ENCODE results near the gene PCDHGA1.

Gene PCDHGA1

DNA sequence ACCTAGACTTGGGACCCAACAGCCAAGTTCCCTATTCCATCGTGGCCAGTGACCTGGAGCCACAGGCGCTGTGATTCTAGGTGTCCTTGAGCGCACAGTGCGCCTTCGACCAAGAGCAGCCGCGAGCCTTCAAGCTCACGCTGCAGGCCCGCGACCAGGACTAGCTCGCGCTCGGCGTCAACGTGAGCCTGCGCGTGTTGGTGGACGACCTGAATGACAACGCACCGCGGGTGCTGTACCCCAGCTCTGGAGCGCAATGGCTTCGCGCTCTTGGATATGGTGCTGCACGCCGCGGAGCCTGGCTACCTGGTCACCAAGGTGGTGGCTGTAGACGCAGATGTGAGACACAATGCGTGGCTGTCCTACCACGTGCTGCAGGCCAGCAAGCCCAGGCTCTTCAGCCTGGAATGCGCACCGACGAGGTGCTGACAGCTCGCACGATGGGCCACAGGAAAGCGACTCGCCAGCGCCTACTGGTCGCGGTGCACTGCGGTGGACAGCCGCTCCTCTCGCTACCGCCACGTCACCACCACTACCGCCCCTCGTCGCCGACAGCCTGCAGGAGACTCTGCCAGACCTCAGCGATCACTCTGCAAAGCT, 111.4 kb downstream of the PCDHGA1 start:
- H2AFZ ChIP-seq (ENCODE audit: low read length) = no peak overlapping the region
- no peak overlapping the region for H3K4me2 ChIP-seq (ENCODE audit: low read depth, low read length)
- H3K36me3 ChIP-seq (replicated peaks; ENCODE audit: insufficient read depth, low read length) = no peaks in the 10 kb centered on the region
- no peak overlapping the region for H3K9ac ChIP-seq (ENCODE audit: low read length)
- no peak overlapping the region for H3K27ac ChIP-seq (ENCODE audit: low read length)
- H3K4me1 ChIP-seq (ENCODE audit: low read length) = no peaks in the 10 kb centered on the region
- TF ChIP-seq EZH2phosphoT487 (IDR thresholded peaks at IDR 0.05; ENCODE audit: low read length) (no peak), EZH2 (optimal IDR thresholded peaks at IDR 0.05; ENCODE audit: low read depth, low read length) (no peak)
- TF ChIP-seq, protein P1, sequence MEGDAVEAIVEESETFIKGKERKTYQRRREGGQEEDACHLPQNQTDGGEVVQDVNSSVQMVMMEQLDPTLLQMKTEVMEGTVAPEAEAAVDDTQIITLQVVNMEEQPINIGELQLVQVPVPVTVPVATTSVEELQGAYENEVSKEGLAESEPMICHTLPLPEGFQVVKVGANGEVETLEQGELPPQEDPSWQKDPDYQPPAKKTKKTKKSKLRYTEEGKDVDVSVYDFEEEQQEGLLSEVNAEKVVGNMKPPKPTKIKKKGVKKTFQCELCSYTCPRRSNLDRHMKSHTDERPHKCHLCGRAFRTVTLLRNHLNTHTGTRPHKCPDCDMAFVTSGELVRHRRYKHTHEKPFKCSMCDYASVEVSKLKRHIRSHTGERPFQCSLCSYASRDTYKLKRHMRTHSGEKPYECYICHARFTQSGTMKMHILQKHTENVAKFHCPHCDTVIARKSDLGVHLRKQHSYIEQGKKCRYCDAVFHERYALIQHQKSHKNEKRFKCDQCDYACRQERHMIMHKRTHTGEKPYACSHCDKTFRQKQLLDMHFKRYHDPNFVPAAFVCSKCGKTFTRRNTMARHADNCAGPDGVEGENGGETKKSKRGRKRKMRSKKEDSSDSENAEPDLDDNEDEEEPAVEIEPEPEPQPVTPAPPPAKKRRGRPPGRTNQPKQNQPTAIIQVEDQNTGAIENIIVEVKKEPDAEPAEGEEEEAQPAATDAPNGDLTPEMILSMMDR (IDR thresholded peaks at IDR 0.05; ENCODE audit: low read length) = no peak
- no peak overlapping the region for H3K4me3 ChIP-seq (ENCODE audit: low read length)
- no peaks in the 10 kb centered on the region for H3K9me2 ChIP-seq (replicated peaks; ENCODE audit: insufficient read depth, low read length)
- no peaks in the 10 kb centered on the region for H3K79me2 ChIP-seq (ENCODE audit: low read length)
- no peaks in the 10 kb centered on the region for H4K20me1 ChIP-seq (ENCODE audit: insufficient read depth, low read length)
- no peaks in the 10 kb centered on the region for H3K27me3 ChIP-seq (replicated peaks; ENCODE audit: insufficient read depth, low read length)
- DNase-seq = no peak
- H3K9me3 ChIP-seq (replicated peaks; ENCODE audit: insufficient read depth, low read length) = no peaks in the 10 kb centered on the region
- H3F3A ChIP-seq (ENCODE audit: insufficient read depth, low read length) = no peaks in the 10 kb centered on the region

DNA sequence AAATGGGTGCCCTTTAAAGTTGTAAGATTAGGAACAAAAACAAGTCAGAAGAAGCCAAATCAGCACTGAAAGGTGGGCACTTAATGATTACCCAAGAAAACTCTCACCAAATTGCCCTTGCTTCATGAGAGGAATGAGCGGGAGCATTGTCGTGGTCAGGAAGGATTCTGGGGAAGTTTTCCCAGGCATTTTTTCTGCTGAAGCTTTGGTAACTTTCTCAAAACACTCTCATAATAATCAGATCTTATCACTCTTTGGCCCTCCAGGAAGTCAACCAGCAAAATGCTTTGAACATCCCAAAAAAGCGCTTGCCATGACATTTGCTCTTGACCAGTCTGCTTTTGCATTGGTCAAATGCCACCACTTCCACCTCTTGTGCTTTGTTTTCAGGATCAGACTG, 135.0 kb downstream of the PCDHGA1 start:
- no peaks in the 10 kb centered on the region for H4K20me1 ChIP-seq (ENCODE audit: insufficient read depth, low read length)
- H3K4me3 ChIP-seq (ENCODE audit: low read length) = no peak overlapping the region
- H3K9me2 ChIP-seq (replicated peaks; ENCODE audit: insufficient read depth, low read length) = no peaks in the 10 kb centered on the region
- H3K27me3 ChIP-seq (replicated peaks; ENCODE audit: insufficient read depth, low read length) = no peaks in the 10 kb centered on the region
- no peaks in the 10 kb centered on the region for H3F3A ChIP-seq (ENCODE audit: insufficient read depth, low read length)
- H3K4me1 ChIP-seq (ENCODE audit: low read length) = no peaks in the 10 kb centered on the region
- no peak overlapping the region for H3K4me2 ChIP-seq (ENCODE audit: low read depth, low read length)
- DNase-seq = no peak
- H3K9ac ChIP-seq (ENCODE audit: low read length) = no peak overlapping the region
- H3K27ac ChIP-seq (ENCODE audit: low read length) = no peak overlapping the region
- no peaks in the 10 kb centered on the region for H3K9me3 ChIP-seq (replicated peaks; ENCODE audit: insufficient read depth, low read length)
- no peaks in the 10 kb centered on the region for H3K36me3 ChIP-seq (replicated peaks; ENCODE audit: insufficient read depth, low read length)
- H3K79me2 ChIP-seq (ENCODE audit: low read length) = no peaks in the 10 kb centered on the region
- H2AFZ ChIP-seq (ENCODE audit: low read length) = no peak overlapping the region
- no peak for TF ChIP-seq EZH2phosphoT487 (IDR thresholded peaks at IDR 0.05; ENCODE audit: low read length)
- TF ChIP-seq, protein P1 (IDR thresholded peaks at IDR 0.05; ENCODE audit: low read length) = no peak
- no peak for TF ChIP-seq EZH2 (optimal IDR thresholded peaks at IDR 0.05; ENCODE audit: low read depth, low read length)

DNA sequence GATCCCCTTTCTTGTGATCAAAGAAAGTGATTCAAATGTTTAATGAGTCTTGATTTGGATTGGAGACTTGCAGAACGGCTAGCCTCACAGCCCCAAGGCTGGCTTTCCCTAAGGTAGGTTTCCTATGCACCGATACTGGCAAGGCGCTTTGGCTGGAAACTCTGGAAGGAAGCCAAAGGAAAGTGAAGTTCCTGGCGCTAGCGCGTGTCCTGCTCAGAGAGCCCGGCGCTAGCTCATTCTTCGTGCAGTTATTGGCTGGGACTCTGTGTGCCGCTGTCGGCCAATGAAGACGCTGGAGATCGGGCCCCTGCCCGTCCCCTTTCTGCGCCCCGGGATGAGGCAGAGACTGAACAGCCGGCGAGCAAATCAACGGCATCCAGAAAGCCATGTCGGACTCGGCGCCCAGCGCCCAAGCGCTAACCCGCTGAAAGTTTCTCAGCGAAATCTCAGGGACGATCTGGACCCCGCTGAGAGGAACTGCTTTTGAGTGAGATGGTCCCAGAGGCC, 145.4 kb downstream of the PCDHGA1 start, which contains the start of gene PCDHGC3:
Gene PCDHGC3, plus strand, starts transcription at position 342 of the 507 bp plus-strand sequence. Its CDS starts 151 bp downstream, at position 493.
- no peaks in the 10 kb centered on the region for H3K27me3 ChIP-seq (replicated peaks; ENCODE audit: insufficient read depth, low read length)
- no peaks in the 10 kb centered on the region for H3F3A ChIP-seq (ENCODE audit: insufficient read depth, low read length)
- H3K36me3 ChIP-seq (replicated peaks; ENCODE audit: insufficient read depth, low read length) = no peaks in the 10 kb centered on the region
- no peak within 1 kb of the TSS for H3K27ac ChIP-seq (ENCODE audit: low read length)
- TF ChIP-seq EZH2phosphoT487 (IDR thresholded peaks at IDR 0.05; ENCODE audit: low read length) (no peak), EZH2 (optimal IDR thresholded peaks at IDR 0.05; ENCODE audit: low read depth, low read length) (no peak)
- TF ChIP-seq, protein P1 (IDR thresholded peaks at IDR 0.05; ENCODE audit: low read length) = peak; percentile 52
- H3K9me2 ChIP-seq (replicated peaks; ENCODE audit: insufficient read depth, low read length) = no peaks in the 10 kb centered on the region
- peak within 1 kb of the TSS; percentile 62 for H3K4me3 ChIP-seq (ENCODE audit: low read length)
- no peaks in the 10 kb centered on the region for H3K79me2 ChIP-seq (ENCODE audit: low read length)
- peak within 1 kb of the TSS; percentile 22; the same call in 1 of the 2 replicates for H3K9ac ChIP-seq (ENCODE audit: low read length)
- H4K20me1 ChIP-seq (ENCODE audit: insufficient read depth, low read length) = no peaks in the 10 kb centered on the region
- no peaks in the 10 kb centered on the region for H3K9me3 ChIP-seq (replicated peaks; ENCODE audit: insufficient read depth, low read length)
- H2AFZ ChIP-seq (ENCODE audit: low read length) = peak within 1 kb of the TSS; percentile 75
- H3K4me2 ChIP-seq (ENCODE audit: low read depth, low read length) = peak within 1 kb of the TSS; percentile 97
- peak; percentile 86 for DNase-seq
- H3K4me1 ChIP-seq (ENCODE audit: low read length) = peaks cover 5% of the 10 kb centered on the region
